Aorta (tissue), 5 donors: ENCODE results near the gene STIL. TPM values are rescaled to one million over a fixed set of nuclear protein-coding genes. Genes with fewer than 3 reads are reported as not detected.
A peak's percentile ranks its signal among the peaks of the same experiment; 100 is the strongest.

ENCODE experiments used
- ATAC-seq: fragments of 200-7000 bp; cut with Tn5 transposase; one replicate; pipeline ENCODE4 v1.9.1; 2022; ENCODE audit warnings: moderate library complexity; ENCODE audit not compliant: low FRiP score
- DNase-seq, 2 donors: peaks; one replicate each; pipeline ENCODE4 v3.0.0-alpha.2; 2020
- H3K27ac ChIP-seq, 2 donors: one replicate each; pipeline ENCODE4 v1.5.1; 2013; ENCODE audit warnings: low read length in 2 of 2, mild to moderate bottlenecking in 2 of 2, moderate library complexity in 2 of 2, control low read depth in 1 of 2, inconsistent platforms in 1 of 2, low read depth in 1 of 2
- H3K27me3 ChIP-seq, 2 donors: one replicate each; pipeline ENCODE4 v1.6.1; 2013; ENCODE audit warnings: control low read depth in 1 of 2, low read length in 1 of 2, mild to moderate bottlenecking in 1 of 2, moderate library complexity in 1 of 2; ENCODE audit not compliant: insufficient read depth in 2 of 2, control insufficient read depth in 1 of 2
- H3K36me3 ChIP-seq, 2 donors: one replicate each; pipeline ENCODE4 v1.6.1; 2013; ENCODE audit warnings: control low read depth in 1 of 2, low read length in 1 of 2, mild to moderate bottlenecking in 1 of 2; ENCODE audit not compliant: insufficient read depth in 2 of 2, control insufficient read depth in 1 of 2
- H3K4me1 ChIP-seq, 2 donors: one replicate each; pipeline ENCODE4 v1.6.1; 2013; ENCODE audit warnings: low read length in 2 of 2, control low read depth in 1 of 2, mild to moderate bottlenecking in 1 of 2, moderate library complexity in 1 of 2; ENCODE audit not compliant: insufficient read depth in 2 of 2, control insufficient read depth in 1 of 2
- H3K4me3 ChIP-seq, 2 donors: one replicate each; pipeline ENCODE4 v1.5.1; 2013; ENCODE audit warnings: low read length in 2 of 2, control low read depth in 1 of 2, mild to moderate bottlenecking in 1 of 2
- H3K9me3 ChIP-seq: one replicate; pipeline ENCODE4 v1.6.1; 2013; ENCODE audit warnings: mild to moderate bottlenecking, low read length; ENCODE audit not compliant: control insufficient read depth
- WGBS, 2 donors: extraction: QIAGEN DNeasy Blood & Tissue Kit; methylation state at CpG; one replicate each; pipeline ENCODE4 v1.1.7; 2013; 5-methylcytosine and 5-hydroxymethylcytosine counted together
- intact Hi-C, 2 donors: fragments of 100-400 bp; cut with DNase I; formaldehyde crosslinking; loops; one replicate each; pipeline versions ENCODE4 v1.14.2 to v1.15.0; 2022
- polyA plus RNA-seq, 2 donors: library from polyadenylated mRNA; stranded (reverse); fragments of 200-250 nt; gene quantifications; one replicate each; pipeline ENCODE4 v1.2.3, GENCODE V29; 2013
- total RNA-seq, 2 donors: library from RNA; stranded (reverse); fragmentation: NEBNext Ultra II Directional; extraction: Animal tissue kit (Norgen Biotek cat#: 25700); gene quantifications; one replicate each; pipeline ENCODE4 v1.2.1, GENCODE V29; 2021
- donor health status: healthy with polysubstance abuse.
- donor health status: Bipolar disorder and iron deficiency.
- donor health status: DM: no; HTN: no; CAD: no.
- donor health status: DM: no; HTN: no; CAD: no.
- donor health status: DM: yes; HTN: yes; CAD: no.

Gene STIL
- total and polyA plus RNA-seq, 4 donors: 0.18 to 2.9 (median 0.57) TPM

GRCh38 chr1:47235806-47236205, 78.1 kb downstream of the STIL start:
- H3K36me3 ChIP-seq: no peaks in the 10 kb centered on the region
- DNase-seq (no peak), ATAC-seq (no peak)
- no peaks in the 10 kb centered on the region for H3K9me3 ChIP-seq
- 92 to 93% methylated on average over 4 of the region's 4 CpGs for WGBS, 2 donors
- no peak overlapping the region for H3K27ac ChIP-seq
- intact Hi-C loops: no loop called here
- H3K4me3 ChIP-seq: no peak overlapping the region
- no peaks in the 10 kb centered on the region for H3K4me1 ChIP-seq
- no peaks in the 10 kb centered on the region for H3K27me3 ChIP-seq

GRCh38 chr1:47235241-47235681, 78.7 kb downstream of the STIL start:
- peak in 1 of 2 donors; percentile 49 for DNase-seq
- Histone ChIP-seq H3K27me3 (no peaks in the 10 kb centered on the region), H3K36me3 (no peaks in the 10 kb centered on the region), H3K9me3 (no peaks in the 10 kb centered on the region), H3K27ac (no peak overlapping the region), H3K4me1 (no peaks in the 10 kb centered on the region), H3K4me3 (no peak overlapping the region)
- ATAC-seq: peak; percentile 23
- intact Hi-C loops: no loop called here
- 38 to 45% methylated on average over 21 of the region's 21 CpGs for WGBS, 2 donors

GRCh38 chr1:47233186-47233585, 80.8 kb downstream of the STIL start:
- Histone ChIP-seq H3K4me3 (no peak overlapping the region), H3K36me3 (no peaks in the 10 kb centered on the region), H3K9me3 (no peaks in the 10 kb centered on the region), H3K27ac (no peak overlapping the region), H3K27me3 (no peaks in the 10 kb centered on the region), H3K4me1 (no peaks in the 10 kb centered on the region)
- DNase-seq (no peak), ATAC-seq (no peak)
- whole genome bisulfite sequencing, 2 donors: 89% methylated on average over 6 of the region's 6 CpGs
- intact Hi-C loops: loop anchor here in 1 of 2 donors (5.0 kb wide), 1 partner anchor 36 kb away; no protein-coding TSS in a partner anchor

GRCh38 chr1:47232187-47232874, 81.6 kb downstream of the STIL start, which contains the start of gene TAL1:
TAL1 (minus strand) TSS chr1:47232225; CDS start chr1:47225888, 6,337 bp downstream.
- H3K36me3 ChIP-seq: no peaks in the 10 kb centered on the region
- no peak within 1 kb of the TSS for H3K27ac ChIP-seq
- WGBS, 2 donors: 17 to 21% methylated on average over 45 to 51 of the region's 51 CpGs
- peak; percentile 61 for ATAC-seq
- intact Hi-C loops: loop anchor here in 1 of 2 donors (5.0 kb wide), 1 partner anchor 35 kb away; no protein-coding TSS in a partner anchor
- no peaks in the 10 kb centered on the region for H3K4me1 ChIP-seq
- H3K9me3 ChIP-seq: no peaks in the 10 kb centered on the region
- no peaks in the 10 kb centered on the region for H3K27me3 ChIP-seq
- H3K4me3 ChIP-seq: no peak within 1 kb of the TSS
- DNase-seq: no peak

GRCh38 chr1:47231301-47232186, 82.4 kb downstream of the STIL start:
- Histone ChIP-seq H3K4me1 (no peaks in the 10 kb centered on the region), H3K9me3 (no peaks in the 10 kb centered on the region), H3K27ac (no peak overlapping the region), H3K27me3 (no peaks in the 10 kb centered on the region), H3K36me3 (no peaks in the 10 kb centered on the region), H3K4me3 (no peak overlapping the region)
- peak; percentile 40 for ATAC-seq
- peak in 1 of 2 donors; percentile 61 for DNase-seq
- 4% methylated on average over 62 of the region's 62 CpGs for WGBS, 2 donors
- intact Hi-C loops: loop anchor here in 1 of 2 donors (5.0 kb wide), 1 partner anchor 34 kb away; no protein-coding TSS in a partner anchor

- H3K4me1 ChIP-seq: no peaks in the 10 kb centered on the region
- intact Hi-C loops: loop anchor here in 1 of 2 donors (5.0 kb wide), 1 partner anchor 33 kb away; no protein-coding TSS in a partner anchor
- H3K27ac ChIP-seq: no peak overlapping the region
- H3K36me3 ChIP-seq: no peaks in the 10 kb centered on the region
- no peak for DNase-seq
- ATAC-seq: peak; percentile 5
- WGBS, 2 donors: 10 to 13% methylated on average over 44 of the region's 44 CpGs
- no peaks in the 10 kb centered on the region for H3K27me3 ChIP-seq
- H3K4me3 ChIP-seq: no peak overlapping the region
- no peaks in the 10 kb centered on the region for H3K9me3 ChIP-seq
These were observed 83.2 kb downstream of the STIL start for GRCh38 chr1:47230692-47231300.

GRCh38 chr1:47229886-47230691, 83.9 kb downstream of the STIL start:
- ATAC-seq: no peak
- no peaks in the 10 kb centered on the region for H3K4me1 ChIP-seq
- no peak overlapping the region for H3K27ac ChIP-seq
- intact Hi-C loops: loop anchor here in 1 of 2 donors (5.0 kb wide), 1 partner anchor 33 kb away; no protein-coding TSS in a partner anchor
- no peaks in the 10 kb centered on the region for H3K36me3 ChIP-seq
- 19 to 26% methylated on average over 23 of the region's 23 CpGs for WGBS, 2 donors
- no peaks in the 10 kb centered on the region for H3K27me3 ChIP-seq
- no peaks in the 10 kb centered on the region for H3K9me3 ChIP-seq
- no peak for DNase-seq
- H3K4me3 ChIP-seq: no peak overlapping the region
